ENCODE data around the gene MS4A4E. TPM values are rescaled to one million over a fixed set of nuclear protein-coding genes. Genes with fewer than 3 reads are reported as not detected.

Gene MS4A4E
- total RNA-seq, 4 donors from 2014 or later = 0.91 to 7.9 (median 2.8) TPM

DNA sequence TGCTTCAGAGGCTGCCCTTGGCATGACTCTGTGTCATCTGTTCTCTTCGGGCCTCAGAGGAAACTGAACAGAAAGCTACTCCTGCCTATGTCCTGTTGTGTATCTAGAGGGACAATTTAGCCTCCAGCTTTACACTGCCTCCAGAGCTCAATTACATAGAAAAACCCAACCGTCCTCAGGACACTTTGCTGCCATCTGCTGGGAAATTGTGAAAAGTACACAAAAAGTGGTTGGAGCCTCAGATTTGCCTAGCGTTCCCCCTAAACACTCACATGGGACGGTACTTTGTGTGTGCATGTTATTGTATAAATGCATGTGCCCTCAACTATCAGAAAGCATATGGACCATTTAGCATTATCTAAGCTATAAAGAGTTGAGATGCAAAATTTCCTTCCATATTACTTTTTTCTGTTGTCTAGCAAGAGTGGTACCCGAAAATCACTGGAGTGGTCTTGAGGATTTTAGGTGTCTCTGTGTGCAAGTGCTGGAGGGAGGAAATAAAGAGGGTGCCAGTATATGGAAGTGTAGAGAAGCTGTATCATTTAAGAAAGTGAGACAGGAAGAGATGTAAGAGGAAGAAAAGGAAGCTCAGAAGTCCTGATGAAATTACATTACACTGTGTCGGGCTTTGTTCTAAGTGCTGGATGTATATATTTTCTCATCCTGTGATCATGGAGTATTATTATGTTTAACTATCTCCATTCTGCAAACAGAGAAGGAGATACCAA is 8.7 kb upstream of the MS4A4E start:
- Histone ChIP-seq H3K4me3 (no peak overlapping the region), H3K27me3 (no peaks in the 10 kb centered on the region), H3K4me1 (no peaks in the 10 kb centered on the region), H3K9me3 (no peaks in the 10 kb centered on the region), H3K36me3 (no peaks in the 10 kb centered on the region), H3K27ac (replicated peaks in 1 of 4) (no peak overlapping the region)
- DNase-seq (ENCODE audit: extremely low spot score) = no peak
- WGBS = 40% methylated on average over 6 of the region's 6 CpGs
- intact Hi-C loops (cut with DNase I) = no loop called here
- TF ChIP-seq POLR2A (IDR thresholded peaks at IDR 0.05; ENCODE audit: low read depth) = no peak
- TF ChIP-seq, protein P1, sequence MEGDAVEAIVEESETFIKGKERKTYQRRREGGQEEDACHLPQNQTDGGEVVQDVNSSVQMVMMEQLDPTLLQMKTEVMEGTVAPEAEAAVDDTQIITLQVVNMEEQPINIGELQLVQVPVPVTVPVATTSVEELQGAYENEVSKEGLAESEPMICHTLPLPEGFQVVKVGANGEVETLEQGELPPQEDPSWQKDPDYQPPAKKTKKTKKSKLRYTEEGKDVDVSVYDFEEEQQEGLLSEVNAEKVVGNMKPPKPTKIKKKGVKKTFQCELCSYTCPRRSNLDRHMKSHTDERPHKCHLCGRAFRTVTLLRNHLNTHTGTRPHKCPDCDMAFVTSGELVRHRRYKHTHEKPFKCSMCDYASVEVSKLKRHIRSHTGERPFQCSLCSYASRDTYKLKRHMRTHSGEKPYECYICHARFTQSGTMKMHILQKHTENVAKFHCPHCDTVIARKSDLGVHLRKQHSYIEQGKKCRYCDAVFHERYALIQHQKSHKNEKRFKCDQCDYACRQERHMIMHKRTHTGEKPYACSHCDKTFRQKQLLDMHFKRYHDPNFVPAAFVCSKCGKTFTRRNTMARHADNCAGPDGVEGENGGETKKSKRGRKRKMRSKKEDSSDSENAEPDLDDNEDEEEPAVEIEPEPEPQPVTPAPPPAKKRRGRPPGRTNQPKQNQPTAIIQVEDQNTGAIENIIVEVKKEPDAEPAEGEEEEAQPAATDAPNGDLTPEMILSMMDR (IDR thresholded peaks at IDR 0.05) = peak; percentile 25 to 45 (median 35)

DNA sequence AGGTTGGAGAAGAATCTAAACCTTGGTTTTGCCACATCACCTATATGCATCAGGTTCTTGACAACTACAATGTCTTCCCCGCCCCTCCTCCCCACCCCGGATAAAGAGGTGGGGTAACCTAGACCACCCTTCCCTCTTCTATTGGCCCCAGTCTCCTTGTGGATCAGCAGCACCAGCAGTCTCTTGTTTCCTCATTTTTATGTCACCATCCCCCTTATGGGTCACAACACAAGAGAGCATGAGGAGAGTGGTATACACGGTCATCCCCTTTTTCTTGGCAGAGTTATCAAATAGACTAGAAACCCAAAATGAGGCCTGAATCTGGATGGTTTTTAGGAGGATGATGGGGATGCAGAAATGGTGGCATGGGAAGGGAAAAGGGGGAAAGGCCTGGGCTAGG is 1.2 kb downstream of the MS4A4E start:
- Histone ChIP-seq H3K27ac (replicated peaks in 1 of 4) (peak overlapping the region in 1 of 4 donors; percentile 6), H3K4me3 (no peak overlapping the region), H3K36me3 (no peaks in the 10 kb centered on the region), H3K27me3 (no peaks in the 10 kb centered on the region), H3K4me1 (no peaks in the 10 kb centered on the region), H3K9me3 (no peaks in the 10 kb centered on the region)
- 77% methylated on average over 3 of the region's 3 CpGs for WGBS
- TF ChIP-seq EP300 (IDR thresholded peaks at IDR 0.05) (no peak), POLR2AphosphoS5 (IDR thresholded peaks at IDR 0.05) (no peak), POLR2A (IDR thresholded peaks at IDR 0.05; ENCODE audit: low read depth) (no peak)
- TF ChIP-seq, protein P1 (IDR thresholded peaks at IDR 0.05) = no peak
- DNase-seq (ENCODE audit: extremely low spot score) = no peak
- intact Hi-C loops (cut with DNase I) = no loop called here

DNA sequence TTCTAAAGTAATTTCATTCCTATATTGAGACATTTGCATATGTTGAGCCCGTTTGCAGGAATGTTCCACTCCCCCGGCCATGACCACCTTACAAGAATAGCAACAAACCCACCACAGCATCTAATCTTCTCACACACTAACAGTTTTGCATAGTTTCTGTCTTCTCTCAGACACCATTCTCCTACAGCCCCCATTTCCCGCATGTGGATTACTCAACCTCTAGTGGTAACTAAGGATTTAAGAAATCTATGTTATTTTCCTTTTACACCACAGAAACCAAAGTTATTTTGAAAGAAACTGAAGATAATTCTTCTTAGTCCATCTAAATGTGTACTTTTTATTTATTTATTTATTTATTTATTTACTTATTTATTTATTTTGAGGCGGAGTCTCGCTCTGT is 2.3 kb downstream of the MS4A4E start:
- WGBS = 82% methylated on average over 5 of the region's 5 CpGs
- no peak overlapping the region for H3K27ac ChIP-seq (replicated peaks in 1 of 4)
- no peaks in the 10 kb centered on the region for H3K36me3 ChIP-seq
- intact Hi-C loops (cut with DNase I) = no loop called here
- H3K4me3 ChIP-seq = no peak overlapping the region
- no peaks in the 10 kb centered on the region for H3K4me1 ChIP-seq
- no peaks in the 10 kb centered on the region for H3K9me3 ChIP-seq
- no peaks in the 10 kb centered on the region for H3K27me3 ChIP-seq
- DNase-seq (ENCODE audit: extremely low spot score) = no peak
- TF ChIP-seq, protein P1 (IDR thresholded peaks at IDR 0.05) = no peak
- TF ChIP-seq POLR2A (IDR thresholded peaks at IDR 0.05; ENCODE audit: low read depth) = no peak

DNA sequence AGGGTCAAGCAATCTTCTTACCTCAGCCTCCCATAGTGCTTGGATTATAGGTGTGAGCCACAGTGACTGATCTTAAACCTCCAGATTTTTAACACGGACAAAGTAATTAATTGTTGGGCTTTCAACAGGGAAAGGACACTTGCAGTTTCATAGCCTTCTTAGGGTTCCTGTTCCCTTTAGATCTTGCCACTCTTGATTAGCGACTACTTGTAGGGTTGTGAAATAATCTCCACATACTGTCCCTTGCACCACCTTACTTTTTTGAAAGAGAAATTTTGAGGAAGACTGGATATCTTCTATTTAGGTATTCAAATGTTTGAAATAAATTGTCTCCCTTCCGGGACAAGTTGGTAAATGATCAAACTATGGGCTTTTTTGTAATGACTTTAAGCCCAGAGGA is 7.6 kb downstream of the MS4A4E start:
- Histone ChIP-seq H3K27me3 (no peaks in the 10 kb centered on the region), H3K9me3 (no peaks in the 10 kb centered on the region), H3K4me3 (no peak overlapping the region), H3K36me3 (no peaks in the 10 kb centered on the region), H3K27ac (replicated peaks in 1 of 4) (no peak overlapping the region), H3K4me1 (no peaks in the 10 kb centered on the region)
- WGBS = 69% methylated on average over 3 of the region's 3 CpGs
- TF ChIP-seq POLR2A (IDR thresholded peaks at IDR 0.05; ENCODE audit: low read depth) = no peak
- no peak for TF ChIP-seq EP300 (IDR thresholded peaks at IDR 0.05)
- TF ChIP-seq, protein P1 (IDR thresholded peaks at IDR 0.05) = no peak
- TF ChIP-seq POLR2AphosphoS5 (IDR thresholded peaks at IDR 0.05) = no peak
- no peak for DNase-seq (ENCODE audit: extremely low spot score)
- intact Hi-C loops (cut with DNase I) = no loop called here

DNA sequence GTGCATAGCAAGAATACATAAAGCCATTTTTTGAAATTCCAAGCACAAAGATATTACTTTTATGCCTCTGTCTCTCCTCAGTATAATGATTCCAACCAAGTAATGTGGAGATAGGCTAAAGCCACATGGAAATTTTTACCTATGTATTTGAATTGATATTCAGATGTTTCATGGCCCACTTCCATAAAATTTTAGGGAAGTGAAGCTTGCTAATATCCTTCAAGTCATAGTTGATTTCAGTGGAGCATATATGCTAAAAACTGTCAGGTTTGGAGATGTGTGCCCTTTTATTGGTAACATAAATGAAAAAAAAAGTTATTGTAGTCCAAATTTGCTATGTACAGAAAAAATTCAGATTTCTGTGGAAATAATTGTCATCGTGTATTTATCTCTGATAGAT is 12.3 kb downstream of the MS4A4E start:
- Histone ChIP-seq H3K36me3 (no peaks in the 10 kb centered on the region), H3K4me3 (no peak overlapping the region), H3K27me3 (no peaks in the 10 kb centered on the region), H3K4me1 (no peaks in the 10 kb centered on the region), H3K27ac (replicated peaks in 1 of 4) (no peak overlapping the region), H3K9me3 (no peaks in the 10 kb centered on the region)
- TF ChIP-seq, protein P1 (IDR thresholded peaks at IDR 0.05) = no peak
- TF ChIP-seq EP300 (IDR thresholded peaks at IDR 0.05) (no peak), POLR2A (IDR thresholded peaks at IDR 0.05; ENCODE audit: low read depth) (no peak), POLR2AphosphoS5 (IDR thresholded peaks at IDR 0.05) (no peak)
- intact Hi-C loops (cut with DNase I) = no loop called here
- 67% methylated on average over 1 of the region's 1 CpG for WGBS
- no peak for DNase-seq (ENCODE audit: extremely low spot score)
